CD4-positive, alpha-beta T cell treated with Interleukin-17A for 4 hours (primary cell): Measurements from ENCODE around the gene RGL1.

ENCODE experiments used
- DNase-seq: peaks from one replicate; pipeline ENCODE4 v3.0.0-alpha.2; 2020; ENCODE audit warnings: mixed read lengths

RGL1 gene

DNA sequence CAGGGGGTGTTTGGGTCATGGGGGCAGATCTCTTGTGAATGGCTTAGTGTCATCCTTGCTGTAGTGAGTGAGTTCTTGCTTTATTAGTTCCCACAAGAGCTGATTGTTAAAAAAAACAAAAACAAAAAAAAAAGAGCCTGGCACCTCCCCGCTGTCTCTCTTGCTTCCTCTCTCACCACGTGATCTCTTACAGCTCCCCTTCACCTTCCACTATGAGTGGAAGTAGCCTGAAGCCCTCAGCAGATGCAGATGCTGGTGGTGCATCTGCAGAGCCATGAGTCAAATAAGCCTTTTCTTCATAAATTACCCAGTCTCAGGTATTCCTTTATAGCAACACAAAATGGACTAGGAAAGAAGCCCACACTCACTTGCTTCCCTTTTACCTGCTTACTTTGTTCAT lies 17.2 kb upstream of the RGL1 start:
- DNase-seq, result no peak

DNA sequence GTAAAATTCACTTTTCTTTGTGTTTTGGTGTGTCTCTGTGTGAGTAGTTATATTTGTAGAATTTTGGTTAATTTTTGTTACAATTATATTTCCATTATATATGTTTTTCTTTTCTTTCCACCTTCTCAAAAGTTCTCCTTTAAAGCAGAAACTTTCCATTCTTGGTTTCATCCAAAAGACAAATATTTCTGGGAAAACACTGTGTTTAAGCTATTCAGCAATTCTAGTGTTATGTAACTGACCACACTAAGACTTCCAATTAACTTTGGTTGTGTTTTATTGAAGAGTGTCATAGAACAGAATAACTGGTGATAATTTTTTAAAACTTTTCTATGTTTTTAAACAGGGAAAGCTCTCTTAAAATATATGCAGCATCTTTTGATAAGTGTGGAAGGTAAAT lies 13.6 kb upstream of the RGL1 start:
- no peak for DNase-seq

DNA sequence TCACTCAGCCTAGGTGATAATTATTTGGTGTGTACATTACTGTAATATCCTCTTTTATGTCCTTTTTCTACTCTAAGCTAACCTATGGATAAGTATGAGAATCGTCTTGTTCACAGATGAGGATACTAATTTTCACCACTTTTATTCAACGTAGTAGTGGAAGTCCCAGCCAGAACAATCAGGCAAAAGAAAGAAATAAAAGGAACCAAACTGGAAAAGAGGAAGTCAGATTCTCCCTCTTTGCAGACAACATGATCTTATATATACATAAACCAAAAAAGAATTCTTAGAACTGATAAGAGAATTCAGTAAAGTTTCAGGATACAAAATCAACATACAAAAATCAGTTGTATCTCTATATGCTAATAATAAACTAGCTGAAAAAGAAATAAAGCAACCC lies 12.6 kb upstream of the RGL1 start:
- no peak for DNase-seq

DNA sequence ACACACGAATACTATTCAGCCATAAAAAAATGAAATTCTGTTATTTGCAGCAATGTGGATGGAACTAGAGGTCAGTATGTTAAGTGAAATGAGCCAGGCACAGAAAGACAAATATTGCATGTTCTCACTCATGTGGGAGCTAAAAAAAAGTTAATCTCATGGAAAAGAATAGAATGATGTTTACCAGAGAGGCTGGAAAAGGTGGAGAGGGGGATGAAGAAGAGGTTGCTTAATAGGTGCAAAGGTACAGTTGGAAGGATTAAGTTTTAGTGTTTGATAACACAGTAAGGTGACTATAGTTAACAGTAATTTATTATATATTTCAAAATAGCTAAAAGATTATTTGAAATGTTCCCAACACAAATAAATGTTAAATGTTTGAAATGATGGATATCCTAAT lies 10.8 kb upstream of the RGL1 start:
- no peak for DNase-seq

DNA sequence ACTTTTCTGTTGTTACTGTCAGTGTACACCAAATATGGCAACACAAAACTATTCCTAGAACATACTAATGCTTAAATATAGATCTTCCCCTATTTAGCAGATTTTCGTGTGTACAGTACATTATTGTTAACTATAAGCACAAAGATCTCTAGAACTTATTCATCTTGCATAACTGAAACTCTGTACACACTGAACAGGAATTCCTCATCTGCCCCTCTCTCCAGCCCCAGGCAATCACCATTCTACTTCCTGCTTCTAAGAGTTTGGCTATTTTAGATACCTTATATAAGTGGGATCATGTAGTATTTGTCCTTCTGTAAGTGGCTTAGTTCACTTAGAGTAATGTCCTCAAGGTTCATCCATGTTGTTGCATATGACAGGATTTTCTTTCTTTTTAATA lies 4.5 kb upstream of the RGL1 start:
- DNase-seq, result no peak

DNA sequence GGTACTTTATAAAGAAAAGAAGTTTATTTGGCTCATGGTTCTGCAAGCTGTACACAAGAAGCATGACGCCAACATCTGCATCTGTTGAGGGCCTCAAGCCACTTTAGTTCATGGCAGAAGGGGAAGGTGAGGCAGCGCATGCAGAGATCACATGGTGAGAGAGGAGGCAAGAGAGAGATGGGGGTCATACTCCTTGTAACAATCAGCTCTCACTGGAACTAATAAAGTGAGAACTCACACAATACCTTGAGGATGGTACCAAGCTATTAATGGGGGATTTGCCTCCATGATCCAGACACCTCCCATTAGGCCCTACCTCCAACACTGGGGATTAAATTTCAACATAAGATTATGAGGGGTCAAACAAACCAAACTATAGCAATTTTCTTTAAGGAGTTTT lies 3.3 kb upstream of the RGL1 start:
- no peak for DNase-seq

DNA sequence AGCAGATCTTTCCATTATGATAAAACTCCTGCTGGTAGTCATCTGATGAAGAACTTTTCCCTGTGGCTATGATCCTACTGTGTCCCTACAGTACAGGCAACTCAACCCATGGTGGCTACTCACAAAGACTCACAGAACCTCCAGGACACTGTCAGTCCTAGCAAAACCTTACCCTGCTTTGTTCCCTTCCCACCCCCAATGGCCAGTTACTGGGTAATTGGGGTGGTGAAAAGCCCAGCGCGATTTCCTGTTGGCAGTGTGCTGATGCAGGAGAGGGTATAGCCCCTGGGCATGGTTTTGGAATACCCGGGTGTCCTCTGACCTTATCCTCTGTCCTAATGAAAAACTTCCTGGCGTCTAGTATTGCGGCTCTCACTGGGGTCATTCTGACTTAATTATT lies 533 bp upstream of the RGL1 start:
- no peak for DNase-seq

DNA sequence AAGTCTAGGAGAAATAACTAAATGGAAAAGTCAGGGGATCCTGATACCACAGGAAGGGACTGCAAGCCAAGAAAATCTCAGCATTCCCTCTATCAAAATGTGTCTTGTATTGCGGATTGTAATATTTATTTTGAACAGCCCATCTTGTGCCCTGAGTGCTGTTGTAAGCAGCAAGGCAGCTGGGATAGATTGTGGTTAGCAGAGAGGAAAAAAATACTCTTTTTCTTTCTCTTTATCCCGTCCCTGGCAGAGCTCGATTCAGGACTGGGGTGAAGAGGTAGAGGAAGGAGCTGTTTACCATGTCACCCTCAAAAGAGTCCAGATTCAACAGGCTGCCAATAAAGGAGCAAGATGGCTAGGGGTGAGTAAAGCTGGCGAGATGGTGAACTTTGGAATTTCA lies 1.2 kb downstream of the RGL1 start:
- no peak for DNase-seq

DNA sequence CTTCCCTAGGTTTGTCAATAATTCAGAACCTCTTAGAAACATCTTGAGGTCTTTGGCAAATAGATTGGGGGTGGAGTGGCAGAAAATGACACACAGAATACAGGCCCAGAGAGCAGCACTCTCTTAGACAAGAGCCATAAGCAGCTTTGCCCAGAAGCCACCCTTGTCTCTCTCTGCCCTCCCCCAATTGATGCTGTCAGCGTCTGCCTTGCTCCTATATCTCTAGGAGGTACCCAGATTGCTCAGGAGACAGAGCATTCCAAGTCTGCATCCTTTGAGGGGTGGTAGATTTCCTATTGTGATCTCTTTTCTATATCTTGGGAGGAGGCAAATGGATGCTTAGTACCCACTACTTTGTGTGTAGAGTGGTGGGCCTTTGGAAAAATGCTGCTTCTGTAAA lies 1.8 kb downstream of the RGL1 start:
- DNase-seq, result no peak

DNA sequence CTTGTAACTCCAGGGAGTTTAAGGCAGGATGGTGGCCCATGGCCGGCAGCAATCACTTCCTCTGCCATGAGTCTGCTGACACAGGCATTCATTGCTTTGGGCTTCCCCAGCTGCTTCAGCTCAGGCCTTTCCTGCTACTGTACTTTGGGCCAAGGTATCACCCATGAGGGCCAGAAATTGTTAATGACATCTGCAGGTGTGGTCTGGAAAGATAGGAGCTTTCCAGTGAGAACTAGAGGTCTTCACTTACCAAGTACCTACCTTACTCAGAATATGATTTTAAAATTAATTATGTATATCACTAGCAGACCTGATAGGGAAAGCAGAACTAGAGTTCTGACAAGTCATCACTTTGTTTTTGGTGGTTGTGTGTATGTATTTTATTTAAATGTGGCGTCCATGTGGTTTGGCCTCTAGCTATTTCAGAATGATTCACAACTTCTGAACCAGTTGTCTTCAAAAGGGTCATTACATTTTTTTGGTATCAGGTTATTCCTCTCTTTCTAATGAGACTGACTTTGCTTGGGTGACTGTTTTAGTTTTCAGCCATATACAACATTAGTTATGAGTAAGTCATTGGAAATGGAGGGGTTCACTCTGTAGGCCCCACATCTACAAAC lies 2.7 kb downstream of the RGL1 start:
- DNase-seq, result no peak

DNA sequence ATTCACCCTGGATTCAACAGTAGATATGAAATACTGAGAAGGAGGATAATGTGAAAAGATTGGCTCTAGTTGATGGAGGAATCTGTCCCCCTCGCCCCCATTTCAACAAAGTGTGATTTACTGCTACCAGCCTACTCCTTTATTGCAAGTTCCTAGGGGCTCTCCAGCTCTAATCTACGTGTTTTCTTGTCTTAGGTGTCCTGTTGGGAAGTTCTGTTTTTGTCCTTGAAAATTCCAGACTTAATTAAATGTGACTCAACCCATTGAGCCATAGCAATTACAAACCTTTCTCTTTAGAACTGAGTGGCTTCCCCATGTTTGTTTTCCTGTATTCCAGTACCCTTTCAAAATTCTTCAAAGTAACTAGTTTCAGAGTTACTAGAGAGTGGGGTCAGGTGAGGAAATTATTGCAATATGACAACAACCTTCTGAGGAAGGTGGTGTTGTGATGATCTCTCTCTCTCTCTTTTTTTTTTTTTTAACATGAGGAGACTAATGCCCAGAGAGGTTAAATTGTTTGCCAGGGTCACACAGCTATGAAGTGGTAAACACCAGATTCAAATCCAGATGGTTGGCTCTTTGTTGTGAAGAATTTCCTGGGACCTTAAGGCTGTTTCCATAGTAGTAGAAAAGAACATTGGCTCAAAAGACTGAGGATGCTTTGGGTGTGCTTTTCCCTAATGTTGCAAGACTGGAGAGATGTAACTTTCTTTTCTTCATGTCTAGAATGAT lies 3.5 kb downstream of the RGL1 start:
- no peak for DNase-seq

DNA sequence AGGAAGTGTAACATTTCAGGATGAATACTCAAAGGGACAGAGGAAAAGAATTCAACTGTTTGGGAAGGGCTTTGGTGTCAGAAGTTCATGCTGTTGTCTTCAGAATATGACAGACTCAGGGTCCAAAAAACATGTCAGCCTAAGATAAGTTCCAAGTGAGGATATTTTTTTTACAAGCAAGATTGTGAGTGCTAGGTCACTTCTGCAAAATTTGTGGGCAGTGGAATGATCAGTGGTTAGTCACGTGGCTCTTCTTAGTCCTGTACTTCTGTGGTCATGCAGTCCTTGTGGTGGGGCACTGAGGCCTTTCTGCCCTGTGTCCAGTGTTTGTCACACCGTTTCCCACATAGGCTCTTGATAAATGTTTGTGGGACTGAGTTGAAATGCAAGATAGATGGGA lies 5.2 kb downstream of the RGL1 start:
- DNase-seq, result no peak

DNA sequence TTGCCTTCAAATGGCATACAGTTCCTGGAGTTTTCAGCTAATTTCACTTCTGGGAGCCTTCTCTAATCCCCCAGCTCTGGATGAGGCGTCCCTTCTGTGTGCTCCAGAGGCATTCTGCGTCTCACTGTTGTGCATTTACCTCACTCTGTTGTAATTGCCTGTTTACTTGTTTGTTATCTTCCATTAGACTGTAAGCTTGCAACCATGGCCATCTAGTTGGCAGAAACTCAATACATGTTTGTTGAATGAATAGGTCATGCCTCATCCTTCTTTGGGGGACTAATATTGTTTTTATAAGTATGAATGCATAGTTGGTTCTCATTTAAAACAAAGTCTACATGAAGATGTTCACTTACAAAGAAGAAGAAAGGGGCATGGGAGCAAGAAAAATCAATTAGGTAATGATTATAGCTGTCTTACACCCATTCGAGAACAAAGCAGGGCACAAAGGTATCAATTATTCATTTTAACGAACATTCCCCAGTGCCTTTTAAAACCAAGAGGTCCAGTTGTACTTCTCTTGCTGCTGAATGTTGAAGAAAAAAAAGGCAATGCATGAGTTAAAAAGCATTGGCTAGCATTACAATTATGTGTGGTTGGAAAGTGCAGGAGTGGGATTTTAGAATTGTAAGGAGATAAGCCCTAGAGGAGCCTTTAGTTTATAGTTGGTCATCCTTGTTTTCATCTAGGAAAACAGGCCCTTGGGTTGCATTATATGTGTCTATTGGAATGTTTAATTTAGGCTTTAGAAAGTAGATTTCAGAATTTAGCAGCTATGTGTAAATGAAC lies 6.0 kb downstream of the RGL1 start:
- DNase-seq, result no peak

DNA sequence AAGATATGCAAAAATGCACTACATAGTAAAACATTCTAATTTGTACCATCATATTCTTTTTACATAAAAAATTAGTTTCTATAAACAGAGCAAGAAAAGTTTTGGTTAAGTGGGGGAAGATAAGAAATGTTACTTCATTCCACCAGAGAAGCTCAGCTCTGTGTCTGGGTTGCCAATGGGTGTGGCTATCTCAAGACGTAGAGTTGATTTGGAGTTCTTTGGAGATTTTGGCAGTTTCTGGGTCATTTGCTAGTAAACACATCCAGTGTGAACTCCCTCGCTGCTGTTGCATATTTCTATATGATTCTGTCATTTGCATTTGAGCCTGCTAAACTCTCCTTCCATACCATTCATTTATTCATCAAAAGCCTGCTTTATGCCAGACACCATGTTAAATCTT lies 7.2 kb downstream of the RGL1 start:
- DNase-seq, result no peak

DNA sequence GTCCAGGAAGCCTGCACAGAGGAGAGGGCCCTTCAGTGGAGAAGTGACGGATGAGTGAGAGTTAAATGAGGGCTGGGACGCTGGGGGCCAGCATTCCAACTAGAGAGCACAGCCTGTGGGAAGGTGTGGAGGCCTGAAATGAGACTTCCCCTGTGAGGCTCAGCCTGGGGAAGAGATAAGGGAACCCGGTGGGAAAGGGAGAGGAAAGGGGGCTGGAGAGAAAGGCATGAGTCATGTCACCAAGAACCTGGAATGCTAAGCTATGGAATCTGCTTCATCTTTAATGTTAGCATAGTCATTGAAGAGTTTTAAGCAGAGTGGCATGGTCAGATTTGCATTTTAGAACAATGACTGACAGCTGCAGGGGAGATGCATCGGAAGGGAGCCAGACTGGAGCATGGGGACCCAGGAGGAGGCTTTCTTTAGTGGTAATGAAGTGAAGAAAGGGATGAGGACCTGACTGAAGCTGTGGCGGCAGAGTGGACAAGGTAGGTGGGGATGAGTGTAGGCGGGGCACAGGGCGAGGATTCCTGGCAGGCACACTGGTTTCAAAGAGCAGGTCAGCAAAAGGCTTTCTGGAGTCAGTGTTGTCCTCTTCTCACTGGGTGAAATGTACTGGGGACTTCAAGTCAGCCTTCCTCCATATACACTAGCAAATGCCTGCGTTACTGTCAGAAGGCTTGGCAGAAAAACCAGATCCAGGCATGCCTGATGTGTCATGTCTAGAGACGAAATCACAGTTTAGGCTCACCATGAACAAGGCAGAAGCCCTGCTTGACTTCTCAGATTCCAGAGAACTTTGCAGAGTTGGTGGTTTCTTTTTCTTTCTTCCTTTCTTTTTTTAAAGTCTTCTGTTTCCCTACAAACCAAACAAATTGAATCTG lies 8.0 kb downstream of the RGL1 start:
- no peak for DNase-seq

DNA sequence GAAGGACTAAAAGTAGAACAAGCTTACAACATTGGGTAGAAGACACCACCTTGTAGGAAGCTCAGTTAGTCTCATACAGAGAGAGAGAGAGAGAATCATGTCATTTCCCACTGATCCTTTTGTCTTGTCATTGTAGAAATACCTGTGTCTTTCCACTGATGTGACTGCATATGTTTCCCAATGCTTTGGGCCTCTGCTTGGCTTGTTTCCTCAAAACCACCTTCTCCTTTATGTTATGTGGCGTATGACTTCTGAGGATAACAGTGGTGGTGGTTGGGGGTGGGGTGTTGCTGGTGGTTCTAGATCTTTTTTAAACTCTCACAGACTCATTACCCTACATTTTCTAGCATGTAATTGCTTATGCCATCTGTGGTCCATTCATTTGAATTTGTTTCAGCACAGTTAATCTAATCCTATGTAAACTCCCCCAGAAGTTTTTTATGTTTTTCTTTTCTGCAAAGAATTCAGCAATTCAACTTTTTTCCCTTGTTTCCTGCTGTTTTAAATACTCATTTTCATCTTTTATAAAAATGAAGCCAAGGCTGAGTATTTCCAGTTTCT lies 9.3 kb downstream of the RGL1 start:
- no peak for DNase-seq

DNA sequence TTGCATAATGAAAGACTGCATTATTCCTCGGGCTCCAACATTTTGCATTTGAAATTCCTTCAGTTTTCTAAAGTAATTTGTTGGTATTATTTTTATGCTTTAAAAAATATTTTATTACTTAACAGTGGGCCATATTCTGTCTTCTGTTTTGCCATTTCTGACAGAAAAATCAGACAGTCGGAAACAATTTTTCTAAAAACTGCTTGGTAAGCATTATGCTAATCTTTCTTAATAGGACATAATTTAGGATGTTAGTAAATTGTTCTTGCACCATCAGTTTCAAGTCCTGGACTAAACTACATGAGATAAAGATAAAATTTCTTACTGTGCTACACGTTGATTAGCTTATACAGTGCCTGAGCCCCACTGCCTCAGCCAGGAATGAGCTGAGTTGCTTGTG lies 11.2 kb downstream of the RGL1 start:
- no peak for DNase-seq

DNA sequence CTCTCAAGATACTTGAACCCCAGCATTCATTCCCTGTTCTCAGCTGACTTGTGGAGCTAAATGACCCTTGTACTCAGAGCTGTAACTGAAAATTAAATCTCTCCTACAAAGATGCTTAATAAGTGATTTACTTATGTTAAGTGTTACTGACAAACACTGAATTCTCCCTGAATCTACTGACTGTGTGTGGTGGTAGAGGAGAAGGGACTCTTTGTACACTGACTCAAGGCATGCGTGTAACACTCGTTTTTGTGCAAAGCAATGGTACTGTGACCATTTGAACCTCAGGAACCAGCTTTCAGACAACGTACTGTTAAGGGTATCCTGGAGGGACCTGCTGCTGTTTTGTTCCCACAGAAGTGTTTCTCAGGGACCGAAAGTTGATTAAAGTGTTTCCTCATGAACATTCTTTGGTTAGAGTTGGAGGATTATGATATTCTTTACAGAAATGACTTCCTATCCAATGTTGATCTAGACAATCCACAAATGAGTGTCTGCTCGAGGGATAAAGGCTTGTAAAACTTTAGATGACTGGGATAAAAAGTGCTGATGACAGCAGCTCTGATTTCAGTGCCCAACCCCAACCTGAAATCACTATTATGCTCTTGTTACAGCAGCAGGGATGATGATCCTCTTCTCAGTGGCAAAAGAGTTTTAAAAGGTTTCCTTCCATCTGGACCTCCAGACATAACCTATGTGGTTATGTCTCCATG lies 12.8 kb downstream of the RGL1 start:
- no peak for DNase-seq

DNA sequence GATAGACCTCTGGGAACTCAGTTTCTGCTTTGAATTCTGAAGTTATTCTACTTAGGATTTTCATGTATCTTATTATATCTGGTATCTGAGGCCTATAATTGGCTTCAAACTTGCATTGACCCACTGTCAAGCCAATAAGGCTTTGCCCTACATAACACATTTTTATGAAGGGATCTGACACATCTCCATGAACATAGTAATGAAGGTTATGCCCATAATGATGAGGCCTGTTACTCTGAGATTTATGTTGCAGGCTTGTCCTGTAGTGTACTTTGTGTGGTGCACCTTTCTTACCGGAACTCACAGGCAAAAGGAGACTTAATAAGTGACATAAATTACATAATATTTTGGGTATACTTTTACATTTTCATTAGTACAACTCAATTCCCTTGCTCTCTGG lies 14.1 kb downstream of the RGL1 start:
- DNase-seq, result no peak

DNA sequence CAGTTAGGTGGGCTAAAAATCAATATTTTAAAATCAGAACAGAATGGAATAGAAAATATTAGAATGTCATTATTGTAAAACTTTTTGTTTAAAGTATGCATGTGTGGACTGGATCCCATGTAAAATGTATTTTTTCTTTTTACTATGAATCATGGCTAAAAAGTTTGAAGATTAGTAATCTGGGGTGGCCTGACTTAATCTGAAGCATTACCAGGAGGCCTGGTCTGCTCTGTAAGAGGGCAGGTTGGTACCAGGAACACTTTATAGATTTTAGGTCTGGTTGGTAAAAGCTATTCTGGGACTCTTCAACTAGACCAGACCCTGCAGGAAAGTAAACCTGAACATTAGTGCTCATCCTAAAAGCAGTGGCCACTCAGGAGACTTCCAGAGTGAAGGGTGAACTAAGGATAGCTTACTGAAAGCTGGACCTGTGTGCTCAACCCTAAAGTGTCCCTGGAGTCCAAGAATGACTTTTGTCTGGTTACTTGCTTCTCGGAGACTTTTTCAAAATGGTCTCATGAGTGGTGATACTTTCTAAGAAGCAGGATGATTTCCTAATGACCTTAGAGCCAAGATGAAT lies 16.5 kb downstream of the RGL1 start:
- DNase-seq, result no peak

DNA sequence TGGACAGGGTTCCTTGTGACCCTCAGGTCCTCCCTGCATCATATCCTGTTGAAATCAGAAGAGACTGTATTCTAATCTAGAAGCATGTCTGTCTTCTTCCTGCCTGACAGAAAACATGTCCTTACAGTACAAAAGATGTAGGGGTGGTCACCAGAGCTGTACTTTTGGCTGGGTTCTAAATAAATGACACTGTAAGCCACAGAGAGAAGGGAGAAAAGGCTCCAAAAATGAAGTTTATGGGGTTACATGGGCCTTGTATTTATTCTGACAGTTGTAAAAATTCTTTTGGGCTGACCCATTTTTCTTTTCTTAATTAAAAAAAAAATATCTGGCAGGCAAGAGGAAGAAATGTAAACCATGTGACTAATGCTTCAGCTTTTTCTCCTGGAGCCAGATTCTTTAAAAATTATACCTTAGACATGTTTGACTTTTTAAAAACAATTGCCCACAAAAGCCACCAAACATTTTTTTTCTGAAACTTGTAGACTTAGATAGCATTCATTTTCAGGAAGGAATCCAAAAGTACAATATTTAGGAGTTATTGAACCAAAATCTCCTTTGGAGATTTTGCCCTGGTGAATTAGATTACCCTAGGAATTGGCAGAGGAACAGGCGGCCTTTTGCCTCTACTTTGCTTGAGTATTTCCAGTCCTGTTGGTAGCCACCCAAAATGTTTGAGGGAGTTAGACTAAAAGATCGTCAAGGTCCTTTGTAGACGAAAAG lies 17.1 kb downstream of the RGL1 start:
- no peak for DNase-seq
